ENCODE results near the gene PSME3. TPM values are rescaled to one million over a fixed set of nuclear protein-coding genes. Genes with fewer than 3 reads are reported as not detected.
"Not testable (repeated sequence)": the region's sequence is repeated elsewhere in the genome, so short reads cannot be mapped to it uniquely, and the experiment has no call there.

The PSME3 gene
- total and polyA plus RNA-seq, 8 donors: 66.2 to 131 (median 80.5) TPM

- Histone ChIP-seq H3K9me3 (no peaks in the 10 kb centered on the region), H3K4me3 (no peak overlapping the region), H3K27me3 (no peaks in the 10 kb centered on the region), H3K4me1 (peaks cover 0 to 47% of the 10 kb centered on the region in 2 donors), H3K36me3 (peaks cover 0 to 29% of the 10 kb centered on the region in 2 donors), H3K27ac (no peak overlapping the region)
- intact Hi-C loops (cut with DNase I): loop anchor here (5.0 to 10.0 kb wide), 2 partner anchors 79 to 87 kb away; no protein-coding TSS in a partner anchor
- DNase-seq (no peak), ATAC-seq (no peak)
- TF ChIP-seq CTCF (IDR thresholded peaks at IDR 0.05): no peak
Measured at GRCh38 chr17:42848093-42848492, 14.9 kb downstream of the PSME3 start.

- no peaks in the 10 kb centered on the region for H3K9me3 ChIP-seq
- H3K4me1 ChIP-seq: peaks cover 0 to 45% of the 10 kb centered on the region in 2 donors
- intact Hi-C loops (cut with DNase I): loop anchor here (5.0 to 10.0 kb wide), 2 partner anchors 78 to 86 kb away; no protein-coding TSS in a partner anchor
- H3K4me3 ChIP-seq: no peak overlapping the region
- ATAC-seq (no peak), DNase-seq (no peak)
- H3K27ac ChIP-seq: no peak overlapping the region
- H3K36me3 ChIP-seq: peaks cover 0 to 19% of the 10 kb centered on the region in 2 donors
- no peak for TF ChIP-seq CTCF (IDR thresholded peaks at IDR 0.05)
- H3K27me3 ChIP-seq: no peaks in the 10 kb centered on the region
Measured at GRCh38 chr17:42849031-42849430, 15.8 kb downstream of the PSME3 start.

GRCh38 chr17:42849451-42850181, 16.4 kb downstream of the PSME3 start:
- H3K27ac ChIP-seq: no peak overlapping the region
- intact Hi-C loops (cut with DNase I): loop anchor here (5.0 to 10.0 kb wide), 2 partner anchors 78 to 85 kb away; no protein-coding TSS in a partner anchor
- H3K4me3 ChIP-seq: no peak overlapping the region
- no peak for ATAC-seq
- H3K36me3 ChIP-seq: peaks cover 0 to 14% of the 10 kb centered on the region in 2 donors
- no peak for TF ChIP-seq CTCF (IDR thresholded peaks at IDR 0.05)
- no peaks in the 10 kb centered on the region for H3K27me3 ChIP-seq
- no peak for DNase-seq
- H3K9me3 ChIP-seq: no peaks in the 10 kb centered on the region
- peaks cover 0 to 39% of the 10 kb centered on the region in 2 donors for H3K4me1 ChIP-seq

- peaks cover 0 to 36% of the 10 kb centered on the region in 2 donors for H3K4me1 ChIP-seq
- peaks cover 0 to under 1% of the 10 kb centered on the region in 2 donors for H3K36me3 ChIP-seq
- TF ChIP-seq CTCF (IDR thresholded peaks at IDR 0.05): no peak
- no peak within 1 kb of the TSS for H3K27ac ChIP-seq
- ATAC-seq (peak; percentile 30), DNase-seq (peak in 1 of 4 donors; percentile 78)
- H3K4me3 ChIP-seq: peak within 1 kb of the TSS; percentile 9 to 37
- H3K27me3 ChIP-seq: no peaks in the 10 kb centered on the region
- H3K9me3 ChIP-seq: no peaks in the 10 kb centered on the region
- intact Hi-C loops (cut with DNase I): no loop called here
Measured at GRCh38 chr17:42850954-42851353, 17.8 kb downstream of the PSME3 start, which contains the start of gene AOC3. AOC3 (plus strand) TSS chr17:42851199; CDS start chr17:42851344, 145 bp downstream.

- ATAC-seq; H3K27ac ChIP-seq; H3K9me3 ChIP-seq; DNase-seq; H3K27me3 ChIP-seq; H3K36me3 ChIP-seq; intact Hi-C loops (cut with DNase I): not testable (repeated sequence)
- Histone ChIP-seq H3K4me3 (peak overlapping the region; percentile 9 to 37), H3K4me1 (peaks cover 0 to 30% of the 10 kb centered on the region in 2 donors)
Measured at GRCh38 chr17:42851371-42852240, 18.4 kb downstream of the PSME3 start.
